Mucosa of gallbladder (tissue), 1 donor: ENCODE data around the gene PCDHGA12. TPM values are rescaled to one million over a fixed set of nuclear protein-coding genes. Genes with fewer than 3 reads are reported as not detected.
"Not testable (repeated sequence)": the region's sequence is repeated elsewhere in the genome, so short reads cannot be mapped to it uniquely, and the experiment has no call there.

ENCODE experiments used
- DNase-seq: peaks from one replicate; pipeline ENCODE4 v3.0.0-alpha.2; 2020; ENCODE audit warnings: low spot score
- total RNA-seq: library from RNA; stranded (reverse); gene quantifications from one replicate; pipeline ENCODE4 v1.2.1, GENCODE V29; 2021
- donor health status: DM: no; HTN: no; CAD: no.

Gene PCDHGA12
- total RNA-seq = 10.2 TPM

DNA sequence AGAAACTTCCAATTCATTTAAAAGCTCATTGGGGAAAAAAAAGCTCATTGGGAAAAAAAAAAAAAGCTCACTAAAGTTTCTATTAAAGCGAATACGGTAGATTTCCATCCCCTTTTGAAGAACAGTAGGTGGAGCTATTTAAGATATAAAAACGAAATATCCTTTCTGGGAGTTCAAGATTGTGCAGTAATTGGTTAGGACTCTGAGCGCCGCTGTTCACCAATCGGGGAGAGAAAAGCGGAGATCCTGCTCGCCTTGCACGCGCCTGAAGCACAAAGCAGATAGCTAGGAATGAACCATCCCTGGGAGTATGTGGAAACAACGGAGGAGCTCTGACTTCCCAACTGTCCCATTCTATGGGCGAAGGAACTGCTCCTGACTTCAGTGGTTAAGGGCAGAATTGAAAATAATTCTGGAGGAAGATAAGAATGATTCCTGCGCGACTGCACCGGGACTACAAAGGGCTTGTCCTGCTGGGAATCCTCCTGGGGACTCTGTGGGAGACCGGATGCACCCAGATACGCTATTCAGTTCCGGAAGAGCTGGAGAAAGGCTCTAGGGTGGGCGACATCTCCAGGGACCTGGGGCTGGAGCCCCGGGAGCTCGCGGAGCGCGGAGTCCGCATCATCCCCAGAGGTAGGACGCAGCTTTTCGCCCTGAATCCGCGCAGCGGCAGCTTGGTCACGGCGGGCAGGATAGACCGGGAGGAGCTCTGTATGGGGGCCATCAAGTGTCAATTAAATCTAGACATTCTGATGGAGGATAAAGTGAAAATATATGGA is at the start of gene PCDHGA12:
Gene PCDHGA12 (plus strand): TSS at position 176 of the 782 bp plus-strand sequence. CDS start 253 bp downstream, at position 429.
- peak; percentile 57 for DNase-seq

DNA sequence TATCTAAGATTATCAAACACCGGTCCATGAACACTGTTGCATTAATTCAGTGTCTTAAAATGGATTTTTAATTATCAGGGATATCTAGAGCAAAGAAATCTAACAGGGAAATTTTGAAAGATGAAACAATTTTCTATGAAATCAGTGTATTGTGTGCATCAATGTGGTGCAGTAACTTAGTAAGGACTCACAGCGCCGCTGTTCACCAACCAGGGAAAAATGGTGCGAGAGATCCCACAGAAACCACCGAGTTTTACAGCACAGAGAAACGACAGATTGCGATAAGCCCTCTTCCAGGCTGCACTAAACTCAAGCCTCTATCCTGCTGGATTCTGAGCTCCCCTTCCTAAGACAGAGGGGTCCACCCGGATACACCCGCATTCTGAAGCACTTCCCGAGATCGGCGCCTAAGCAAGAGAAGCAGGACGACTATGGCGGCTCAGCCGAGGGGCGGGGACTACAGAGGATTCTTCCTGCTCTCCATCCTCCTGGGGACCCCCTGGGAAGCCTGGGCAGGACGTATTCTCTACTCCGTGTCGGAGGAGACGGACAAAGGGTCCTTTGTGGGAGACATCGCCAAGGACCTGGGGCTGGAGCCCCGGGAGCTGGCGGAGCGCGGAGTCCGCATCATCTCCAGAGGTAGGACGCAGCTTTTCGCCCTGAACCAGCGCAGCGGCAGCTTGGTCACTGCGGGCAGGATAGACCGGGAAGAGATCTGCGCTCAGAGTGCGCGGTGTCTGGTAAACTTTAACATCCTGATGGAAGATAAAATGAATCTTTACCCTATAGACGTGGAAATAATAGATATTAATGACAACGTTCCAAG is 47.6 kb upstream of the PCDHGA12 start, which contains the start of gene PCDHGA7:
Gene PCDHGA7 (plus strand): TSS at position 274 of the 826 bp plus-strand sequence. CDS start 158 bp downstream, at position 432.
- no peak for DNase-seq

DNA sequence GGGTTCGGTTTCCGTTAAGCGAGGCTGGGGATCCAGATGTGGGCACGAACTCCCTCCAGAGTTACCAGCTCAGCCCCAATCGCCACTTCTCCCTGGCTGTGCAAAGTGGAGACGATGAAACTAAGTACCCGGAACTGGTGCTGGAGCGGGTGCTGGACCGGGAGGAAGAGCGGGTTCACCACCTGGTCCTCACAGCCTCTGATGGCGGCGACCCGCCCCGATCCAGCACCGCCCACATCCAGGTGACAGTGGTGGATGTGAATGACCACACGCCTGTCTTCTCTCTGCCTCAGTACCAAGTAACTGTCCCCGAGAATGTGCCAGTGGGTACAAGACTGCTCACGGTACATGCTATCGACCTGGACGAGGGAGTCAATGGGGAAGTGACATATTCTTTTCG is 47.0 kb upstream of the PCDHGA12 start:
- DNase-seq = no peak

DNA sequence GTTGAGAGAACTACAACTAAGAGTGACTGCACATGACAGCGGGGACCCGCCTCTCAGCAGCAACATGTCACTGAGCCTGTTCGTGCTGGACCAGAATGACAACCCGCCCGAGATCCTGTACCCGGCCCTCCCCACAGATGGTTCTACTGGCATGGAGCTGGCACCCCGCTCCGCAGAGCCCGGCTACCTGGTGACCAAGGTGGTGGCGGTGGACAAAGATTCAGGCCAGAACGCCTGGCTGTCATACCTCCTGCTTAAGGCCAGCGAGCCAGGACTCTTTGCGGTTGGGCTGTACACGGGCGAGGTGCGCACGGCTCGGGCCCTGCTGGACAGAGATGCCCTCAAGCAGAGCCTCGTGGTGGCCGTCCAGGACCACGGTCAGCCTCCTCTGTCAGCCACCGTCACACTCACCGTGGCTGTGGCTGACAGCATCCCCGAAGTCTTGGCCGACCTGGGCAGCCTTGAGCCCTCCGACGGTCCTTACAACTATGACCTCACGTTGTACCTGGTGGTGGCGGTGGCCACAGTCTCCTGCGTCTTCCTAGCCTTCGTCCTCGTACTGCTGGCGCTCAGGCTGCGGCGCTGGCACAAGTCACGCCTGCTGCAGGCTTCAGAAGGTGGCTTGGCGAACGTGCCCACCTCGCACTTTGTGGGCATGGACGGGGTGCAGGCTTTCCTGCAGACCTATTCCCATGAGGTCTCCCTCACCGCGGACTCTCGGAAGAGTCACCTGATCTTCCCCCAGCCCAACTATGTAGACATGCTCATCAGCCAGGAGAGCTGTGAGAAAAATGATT is 45.6 kb upstream of the PCDHGA12 start:
- no peak for DNase-seq

DNA sequence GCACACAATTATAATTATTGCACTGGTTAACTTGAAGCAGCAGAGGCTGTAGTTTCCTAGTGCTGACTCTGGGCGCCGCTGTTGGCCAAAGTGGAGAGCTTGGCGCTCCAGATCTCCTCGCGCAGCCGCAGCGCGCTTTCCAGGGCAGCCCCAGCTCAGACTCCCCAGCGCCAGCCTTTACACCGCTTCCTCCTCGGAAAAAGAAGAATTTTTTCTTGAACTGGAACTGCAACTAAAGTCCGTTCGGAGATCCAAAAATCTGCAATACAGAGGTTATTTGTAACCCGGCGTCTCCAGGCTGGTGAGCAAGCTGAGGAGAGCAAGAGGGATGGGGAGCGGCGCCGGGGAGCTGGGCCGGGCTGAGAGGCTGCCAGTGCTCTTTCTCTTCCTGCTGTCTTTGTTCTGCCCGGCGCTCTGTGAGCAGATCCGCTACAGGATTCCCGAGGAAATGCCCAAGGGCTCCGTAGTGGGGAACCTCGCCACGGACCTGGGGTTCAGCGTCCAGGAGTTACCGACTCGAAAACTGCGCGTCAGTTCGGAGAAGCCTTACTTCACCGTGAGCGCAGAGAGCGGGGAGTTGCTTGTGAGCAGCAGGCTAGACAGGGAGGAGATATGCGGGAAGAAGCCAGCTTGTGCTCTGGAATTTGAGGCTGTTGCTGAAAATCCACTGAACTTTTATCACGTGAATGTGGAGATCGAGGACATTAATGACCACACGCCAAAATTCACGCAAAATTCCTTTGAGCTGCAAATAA is 42.6 kb upstream of the PCDHGA12 start, which contains the start of gene PCDHGB4:
Gene PCDHGB4 (plus strand): TSS at position 142 of the 755 bp plus-strand sequence. CDS start 187 bp downstream, at position 329.
- not testable (repeated sequence) for DNase-seq

DNA sequence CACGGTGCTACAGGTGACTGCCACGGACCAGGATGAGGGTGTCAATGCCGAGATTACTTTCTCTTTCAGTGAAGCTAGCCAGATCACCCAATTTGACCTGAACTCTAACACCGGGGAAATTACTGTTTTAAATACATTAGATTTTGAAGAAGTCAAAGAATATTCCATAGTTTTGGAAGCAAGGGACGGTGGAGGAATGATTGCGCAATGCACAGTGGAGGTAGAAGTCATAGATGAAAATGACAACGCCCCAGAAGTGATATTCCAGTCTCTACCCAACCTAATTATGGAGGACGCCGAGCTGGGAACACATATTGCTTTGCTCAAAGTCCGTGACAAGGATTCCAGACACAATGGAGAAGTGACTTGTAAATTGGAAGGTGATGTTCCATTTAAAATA is 41.6 kb upstream of the PCDHGA12 start:
- no peak for DNase-seq

DNA sequence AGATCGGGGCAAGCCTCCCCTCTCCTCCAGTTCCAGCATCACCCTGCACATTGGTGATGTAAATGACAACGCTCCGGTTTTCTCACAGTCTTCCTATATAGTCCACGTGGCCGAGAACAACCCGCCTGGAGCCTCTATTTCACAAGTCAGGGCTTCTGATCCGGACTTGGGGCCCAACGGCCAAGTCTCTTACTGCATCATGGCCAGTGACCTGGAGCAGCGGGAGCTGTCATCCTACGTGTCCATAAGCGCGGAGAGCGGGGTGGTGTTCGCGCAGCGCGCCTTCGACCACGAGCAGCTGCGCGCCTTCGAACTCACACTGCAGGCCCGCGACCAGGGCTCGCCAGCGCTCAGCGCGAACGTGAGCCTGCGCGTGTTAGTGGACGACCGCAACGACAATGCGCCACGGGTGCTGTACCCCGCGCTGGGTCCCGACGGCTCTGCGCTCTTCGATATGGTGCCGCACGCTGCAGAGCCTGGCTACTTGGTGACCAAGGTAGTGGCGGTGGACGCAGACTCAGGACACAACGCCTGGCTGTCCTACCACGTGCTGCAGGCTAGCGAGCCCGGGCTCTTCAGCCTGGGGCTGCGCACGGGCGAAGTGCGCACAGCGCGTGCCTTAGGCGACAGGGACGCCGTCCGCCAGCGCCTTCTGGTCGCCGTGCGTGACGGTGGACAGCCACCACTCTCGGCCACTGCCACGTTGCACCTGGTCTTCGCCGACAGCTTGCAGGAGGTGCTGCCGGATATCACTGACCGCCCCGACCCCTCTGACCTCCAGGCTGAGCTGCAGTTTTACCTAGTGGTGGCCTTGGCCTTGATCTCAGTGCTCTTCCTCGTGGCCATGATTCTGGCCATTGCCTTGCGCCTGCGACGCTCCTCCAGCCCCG is 40.9 kb upstream of the PCDHGA12 start:
- DNase-seq = no peak

DNA sequence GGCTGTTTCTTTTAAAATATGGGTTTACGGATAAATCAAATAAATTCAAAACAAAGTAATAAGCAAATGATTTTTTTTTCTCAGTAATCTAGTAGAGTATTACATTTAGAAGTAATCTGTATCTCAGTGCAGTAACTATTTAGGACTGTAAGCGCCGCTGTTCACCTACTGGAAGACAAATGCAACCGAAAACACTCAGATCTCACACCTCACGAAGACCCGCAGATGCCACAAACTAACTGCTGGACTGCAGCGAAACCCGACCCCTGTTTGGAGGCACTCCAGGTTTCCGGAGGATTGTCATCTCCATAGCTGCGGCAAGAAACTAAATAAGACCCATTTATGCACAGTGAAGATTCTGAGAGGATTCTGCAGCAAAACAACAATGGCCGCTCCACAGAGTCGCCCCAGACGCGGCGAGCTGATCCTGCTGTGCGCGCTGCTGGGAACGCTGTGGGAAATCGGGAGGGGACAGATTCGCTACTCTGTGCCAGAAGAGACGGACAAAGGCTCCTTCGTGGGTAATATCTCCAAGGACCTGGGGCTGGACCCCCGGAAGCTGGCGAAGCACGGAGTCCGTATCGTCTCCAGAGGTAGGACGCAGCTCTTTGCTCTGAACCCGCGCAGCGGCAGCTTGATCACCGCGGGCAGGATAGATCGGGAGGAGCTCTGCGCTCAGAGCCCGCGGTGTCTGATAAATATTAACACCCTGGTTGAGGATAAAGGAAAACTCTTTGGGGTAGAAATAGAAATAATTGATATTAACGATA is 37.7 kb upstream of the PCDHGA12 start, which contains the start of gene PCDHGA8:
Gene PCDHGA8 (plus strand): TSS at position 205 of the 770 bp plus-strand sequence. CDS start 181 bp downstream, at position 386.
- DNase-seq = no peak

DNA sequence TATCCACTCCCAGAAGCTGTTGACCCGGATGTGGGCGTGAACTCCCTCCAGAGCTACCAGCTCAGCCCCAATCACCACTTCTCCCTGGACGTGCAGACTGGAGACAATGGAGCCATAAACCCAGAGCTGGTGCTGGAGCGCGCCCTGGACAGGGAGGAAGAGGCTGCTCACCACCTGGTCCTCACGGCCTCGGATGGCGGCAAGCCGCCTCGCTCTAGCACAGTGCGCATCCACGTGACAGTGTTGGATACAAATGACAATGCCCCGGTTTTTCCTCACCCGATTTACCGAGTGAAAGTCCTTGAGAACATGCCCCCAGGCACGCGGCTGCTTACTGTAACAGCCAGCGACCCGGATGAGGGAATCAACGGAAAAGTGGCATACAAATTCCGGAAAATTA is 37.0 kb upstream of the PCDHGA12 start:
- no peak for DNase-seq

DNA sequence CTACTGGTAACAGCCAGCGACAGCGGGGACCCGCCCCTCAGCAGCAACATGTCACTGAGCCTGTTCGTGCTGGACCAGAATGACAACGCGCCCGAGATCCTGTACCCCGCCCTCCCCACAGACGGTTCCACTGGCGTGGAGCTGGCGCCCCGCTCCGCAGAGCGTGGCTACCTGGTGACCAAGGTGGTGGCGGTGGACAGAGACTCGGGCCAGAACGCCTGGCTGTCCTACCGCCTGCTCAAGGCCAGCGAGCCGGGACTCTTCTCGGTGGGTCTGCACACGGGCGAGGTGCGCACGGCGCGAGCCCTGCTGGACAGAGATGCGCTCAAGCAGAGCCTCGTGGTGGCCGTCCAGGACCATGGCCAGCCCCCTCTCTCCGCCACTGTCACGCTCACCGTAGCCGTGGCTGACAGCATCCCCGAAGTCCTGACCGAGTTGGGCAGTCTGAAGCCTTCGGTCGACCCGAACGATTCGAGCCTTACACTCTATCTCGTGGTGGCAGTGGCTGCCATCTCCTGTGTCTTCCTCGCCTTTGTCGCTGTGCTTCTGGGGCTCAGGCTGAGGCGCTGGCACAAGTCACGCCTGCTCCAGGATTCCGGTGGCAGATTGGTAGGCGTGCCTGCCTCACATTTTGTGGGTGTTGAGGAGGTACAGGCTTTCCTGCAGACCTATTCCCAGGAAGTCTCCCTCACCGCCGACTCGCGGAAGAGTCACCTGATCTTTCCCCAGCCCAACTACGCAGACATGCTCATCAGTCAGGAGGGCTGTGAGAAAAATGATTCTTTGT is 35.7 kb upstream of the PCDHGA12 start:
- not testable (repeated sequence) for DNase-seq

DNA sequence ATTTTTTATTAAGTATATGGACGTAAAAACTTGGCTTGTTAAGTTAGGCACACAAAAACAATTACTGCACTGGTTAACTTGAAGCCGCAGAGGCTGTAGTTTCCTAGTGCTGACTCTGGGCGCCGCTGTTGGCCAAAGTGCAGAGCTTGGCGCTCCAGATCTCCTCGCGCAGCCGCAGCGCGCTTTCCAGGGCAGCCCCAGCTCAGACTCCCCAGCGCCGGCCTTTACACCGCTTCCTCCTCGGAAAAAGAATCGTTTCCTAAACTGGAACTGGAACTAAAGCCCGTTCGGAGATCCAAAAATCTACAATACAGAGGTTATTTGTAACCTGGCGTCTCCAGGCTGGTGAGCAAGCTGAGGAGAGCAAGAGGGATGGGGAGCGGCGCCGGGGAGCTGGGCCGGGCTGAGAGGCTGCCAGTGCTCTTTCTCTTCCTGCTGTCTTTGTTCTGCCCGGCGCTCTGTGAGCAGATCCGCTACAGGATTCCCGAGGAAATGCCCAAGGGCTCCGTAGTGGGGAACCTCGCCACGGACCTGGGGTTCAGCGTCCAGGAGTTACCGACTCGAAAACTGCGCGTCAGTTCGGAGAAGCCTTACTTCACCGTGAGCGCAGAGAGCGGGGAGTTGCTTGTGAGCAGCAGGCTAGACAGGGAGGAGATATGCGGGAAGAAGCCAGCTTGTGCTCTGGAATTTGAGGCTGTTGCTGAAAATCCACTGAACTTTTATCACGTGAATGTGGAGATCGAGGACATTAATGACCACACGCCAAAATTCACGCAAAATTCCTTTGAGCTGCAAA is 32.4 kb upstream of the PCDHGA12 start, which contains the start of gene PCDHGB5:
Gene PCDHGB5 (plus strand): TSS at position 192 of the 796 bp plus-strand sequence. CDS start 181 bp downstream, at position 373.
- not testable (repeated sequence) for DNase-seq

DNA sequence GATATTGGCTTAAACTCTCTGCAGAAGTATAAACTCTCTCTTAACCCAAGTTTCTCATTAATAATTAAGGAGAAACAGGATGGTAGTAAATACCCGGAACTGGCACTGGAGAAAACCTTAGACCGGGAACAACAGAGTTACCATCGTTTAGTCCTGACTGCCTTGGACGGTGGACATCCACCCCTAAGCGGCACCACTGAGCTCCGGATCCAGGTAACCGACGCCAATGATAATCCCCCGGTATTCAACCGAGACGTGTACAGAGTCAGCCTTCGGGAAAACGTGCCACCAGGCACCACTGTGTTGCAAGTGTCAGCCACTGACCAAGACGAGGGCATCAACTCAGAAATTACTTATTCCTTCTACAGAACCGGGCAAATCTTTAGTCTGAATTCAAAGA is 31.7 kb upstream of the PCDHGA12 start:
- DNase-seq = no peak

DNA sequence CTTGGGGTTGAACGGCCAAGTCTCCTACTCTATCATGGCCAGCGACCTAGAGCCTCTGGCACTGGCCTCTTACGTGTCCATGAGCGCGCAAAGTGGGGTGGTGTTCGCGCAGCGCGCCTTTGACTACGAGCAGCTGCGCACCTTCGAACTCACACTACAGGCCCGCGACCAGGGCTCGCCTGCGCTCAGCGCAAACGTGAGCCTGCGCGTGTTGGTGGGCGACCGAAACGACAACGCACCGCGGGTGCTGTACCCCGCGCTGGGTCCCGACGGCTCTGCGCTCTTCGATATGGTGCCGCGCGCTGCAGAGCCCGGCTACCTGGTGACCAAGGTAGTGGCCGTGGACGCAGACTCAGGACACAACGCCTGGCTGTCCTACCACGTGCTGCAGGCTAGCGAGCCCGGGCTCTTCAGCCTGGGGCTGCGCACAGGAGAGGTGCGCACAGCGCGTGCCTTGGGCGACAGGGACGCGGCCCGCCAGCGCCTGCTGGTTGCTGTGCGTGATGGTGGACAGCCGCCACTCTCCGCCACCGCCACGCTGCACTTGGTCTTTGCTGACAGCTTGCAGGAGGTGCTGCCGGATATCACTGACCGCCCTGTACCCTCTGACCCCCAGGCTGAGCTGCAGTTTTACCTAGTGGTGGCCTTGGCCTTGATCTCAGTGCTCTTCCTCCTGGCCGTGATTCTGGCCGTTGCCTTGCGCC is 30.6 kb upstream of the PCDHGA12 start:
- DNase-seq = no peak

DNA sequence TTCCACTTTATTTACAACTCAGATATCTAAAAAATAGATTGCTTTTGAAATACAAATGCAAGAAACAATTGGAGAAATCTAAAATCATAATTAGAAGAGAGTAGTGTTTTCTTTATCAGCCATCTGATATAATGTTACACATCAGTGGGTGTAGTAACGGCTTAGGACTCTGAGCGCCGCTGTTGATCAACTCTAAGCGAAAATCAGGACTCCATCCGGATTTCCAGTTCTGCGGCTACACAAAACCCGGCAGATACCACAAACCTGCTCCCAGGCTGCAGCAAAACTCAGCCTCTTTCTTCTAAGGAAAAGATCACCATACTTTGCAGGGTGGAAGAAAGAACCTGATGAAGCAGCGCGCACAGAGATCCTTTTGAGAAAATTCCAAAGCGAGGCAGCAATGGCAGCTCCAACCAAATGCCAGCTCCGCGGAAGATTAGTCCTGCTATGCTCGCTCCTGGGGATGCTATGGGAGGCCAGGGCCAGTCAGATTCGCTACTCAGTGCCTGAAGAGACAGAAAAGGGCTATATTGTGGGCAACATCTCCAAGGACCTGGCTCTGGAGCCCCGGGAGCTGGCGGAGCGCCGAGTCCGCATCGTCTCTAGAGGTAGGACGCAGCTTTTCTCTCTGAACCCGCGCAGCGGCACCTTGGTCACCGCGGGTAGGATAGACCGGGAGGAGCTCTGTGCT is 27.6 kb upstream of the PCDHGA12 start, which contains the start of gene PCDHGA9:
Gene PCDHGA9 (plus strand): TSS at position 226 of the 691 bp plus-strand sequence. CDS start 175 bp downstream, at position 401.
- DNase-seq = no peak

DNA sequence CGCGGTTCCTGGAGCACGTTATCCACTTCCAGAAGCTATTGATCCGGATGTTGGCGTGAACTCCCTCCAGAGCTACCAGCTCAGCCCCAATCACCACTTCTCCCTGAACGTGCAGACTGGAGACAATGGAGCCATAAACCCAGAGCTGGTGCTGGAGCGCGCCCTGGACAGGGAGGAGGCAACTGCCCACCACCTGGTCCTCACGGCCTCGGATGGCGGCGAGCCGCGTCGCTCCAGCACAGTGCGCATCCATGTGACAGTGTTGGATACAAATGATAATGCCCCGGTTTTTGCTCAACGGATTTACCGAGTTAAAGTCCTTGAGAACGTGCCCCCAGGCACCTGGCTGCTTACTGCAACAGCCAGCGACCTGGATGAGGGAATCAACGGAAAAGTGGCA is 26.9 kb upstream of the PCDHGA12 start:
- DNase-seq = no peak
